OCI-LY1 (cell line): Measurements from ENCODE around the gene FBXO46.

Experiments used
- H2AFZ ChIP-seq: fragments of 200-600 bp; sonication (generic), shearing (Covaris generic); 2 replicates; pipeline ENCODE4 v1.6.0; 2014; ENCODE audit warnings: antibody characterized with exemption, mild to moderate bottlenecking, low read length
- H3F3A ChIP-seq: fragments of 200-600 bp; sonication (generic), shearing (Covaris generic); 2 replicates; pipeline ENCODE4 v1.6.0; 2014; ENCODE audit warnings: mild to moderate bottlenecking, antibody characterized with exemption, low read length, moderate library complexity; ENCODE audit not compliant: insufficient read depth
- H3K27ac ChIP-seq: fragments of 200-600 bp; sonication (generic); 2 replicates; pipeline ENCODE4 v1.5.1; 2014; ENCODE audit warnings: low read length, mixed run types, mild to moderate bottlenecking, low read depth; ENCODE audit not compliant: poor library complexity, severe bottlenecking
- H3K27me3 ChIP-seq: fragments of 200-600 bp; sonication (generic); 2 replicates; pipeline ENCODE4 v1.6.0; 2014; ENCODE audit warnings: antibody characterized with exemption, mild to moderate bottlenecking, low read length, moderate library complexity; ENCODE audit not compliant: insufficient read depth
- H3K36me3 ChIP-seq: fragments of 200-600 bp; sonication (generic); 2 replicates; pipeline ENCODE4 v1.6.1; 2014; ENCODE audit warnings: mild to moderate bottlenecking, antibody characterized with exemption, low read length, moderate library complexity, mixed read lengths; ENCODE audit not compliant: insufficient read depth
- H3K4me1 ChIP-seq: fragments of 200-600 bp; sonication (generic); 2 replicates; pipeline ENCODE4 v1.5.1; 2014; ENCODE audit warnings: mild to moderate bottlenecking, low read length, moderate library complexity; ENCODE audit not compliant: insufficient read depth, severe bottlenecking
- H3K4me2 ChIP-seq: fragments of 200-600 bp; sonication (generic), shearing (Covaris generic); 2 replicates; pipeline ENCODE4 v1.6.1; 2014; ENCODE audit warnings: low read length
- H3K4me3 ChIP-seq: fragments of 200-600 bp; sonication (generic); 2 replicates; pipeline ENCODE4 v1.5.1; 2014; ENCODE audit warnings: low read length, low read depth, mild to moderate bottlenecking, mixed read lengths; ENCODE audit not compliant: poor library complexity, severe bottlenecking
- H3K79me2 ChIP-seq: fragments of 200-600 bp; shearing (Covaris generic); 2 replicates; pipeline ENCODE4 v1.6.1; 2016; ENCODE audit warnings: mixed run types, low read length, mixed read lengths; ENCODE audit not compliant: insufficient read depth
- H3K9ac ChIP-seq: fragments of 200-600 bp; sonication (generic), shearing (Covaris generic); 2 replicates; pipeline ENCODE4 v1.6.1; 2014; ENCODE audit warnings: mild to moderate bottlenecking, low read length, mixed read lengths
- H3K9me2 ChIP-seq: fragments of 200-600 bp; sonication (generic), shearing (Covaris generic); 2 replicates; pipeline ENCODE4 v1.6.1; 2014; ENCODE audit warnings: low read depth, mild to moderate bottlenecking, low read length, mixed read lengths
- H3K9me3 ChIP-seq: fragments of 200-600 bp; shearing (Covaris generic); 2 replicates; pipeline ENCODE4 v1.6.1; 2014; ENCODE audit warnings: low read length, mixed read lengths
- H4K20me1 ChIP-seq: fragments of 200-600 bp; sonication (generic), shearing (Covaris generic); 2 replicates; pipeline ENCODE4 v1.6.0; 2016; ENCODE audit warnings: mild to moderate bottlenecking, low read length; ENCODE audit not compliant: insufficient read depth
- EZH2 ChIP-seq: fragments of 200-600 bp; sonication (generic), shearing (Covaris generic); IDR thresholded peaks from 2 replicates; pipeline ENCODE4 v1.8.0; 2017; ENCODE audit warnings: borderline replicate concordance, mixed run types, mild to moderate bottlenecking, antibody characterized with exemption, low read length, moderate library complexity, mixed read lengths
- TF ChIP-seq, protein P1 (sequence below): fragments of 200-600 bp; sonication (generic), shearing (Covaris generic); IDR thresholded peaks from 2 replicates; pipeline ENCODE4 v1.5.1; 2017; ENCODE audit warnings: mild to moderate bottlenecking, antibody characterized with exemption, low read length, moderate library complexity, mixed read lengths

FBXO46 gene

GRCh38 chr19:45767881-45768654 is 37.4 kb upstream of the FBXO46 start:
- H3K9ac ChIP-seq = peak overlapping the region; percentile 27; the same call in 1 of the 2 replicates
- H3K9me3 ChIP-seq = no peaks in the 10 kb centered on the region
- H3K9me2 ChIP-seq = no peaks in the 10 kb centered on the region
- no peaks in the 10 kb centered on the region for H3F3A ChIP-seq
- TF ChIP-seq, protein P1, sequence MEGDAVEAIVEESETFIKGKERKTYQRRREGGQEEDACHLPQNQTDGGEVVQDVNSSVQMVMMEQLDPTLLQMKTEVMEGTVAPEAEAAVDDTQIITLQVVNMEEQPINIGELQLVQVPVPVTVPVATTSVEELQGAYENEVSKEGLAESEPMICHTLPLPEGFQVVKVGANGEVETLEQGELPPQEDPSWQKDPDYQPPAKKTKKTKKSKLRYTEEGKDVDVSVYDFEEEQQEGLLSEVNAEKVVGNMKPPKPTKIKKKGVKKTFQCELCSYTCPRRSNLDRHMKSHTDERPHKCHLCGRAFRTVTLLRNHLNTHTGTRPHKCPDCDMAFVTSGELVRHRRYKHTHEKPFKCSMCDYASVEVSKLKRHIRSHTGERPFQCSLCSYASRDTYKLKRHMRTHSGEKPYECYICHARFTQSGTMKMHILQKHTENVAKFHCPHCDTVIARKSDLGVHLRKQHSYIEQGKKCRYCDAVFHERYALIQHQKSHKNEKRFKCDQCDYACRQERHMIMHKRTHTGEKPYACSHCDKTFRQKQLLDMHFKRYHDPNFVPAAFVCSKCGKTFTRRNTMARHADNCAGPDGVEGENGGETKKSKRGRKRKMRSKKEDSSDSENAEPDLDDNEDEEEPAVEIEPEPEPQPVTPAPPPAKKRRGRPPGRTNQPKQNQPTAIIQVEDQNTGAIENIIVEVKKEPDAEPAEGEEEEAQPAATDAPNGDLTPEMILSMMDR = no peak
- no peak for TF ChIP-seq EZH2
- H3K4me1 ChIP-seq = peaks cover 27% of the 10 kb centered on the region
- no peaks in the 10 kb centered on the region for H3K79me2 ChIP-seq
- H3K4me3 ChIP-seq = peak overlapping the region; percentile 76
- H3K4me2 ChIP-seq = peak overlapping the region; percentile 95
- no peaks in the 10 kb centered on the region; the same call in 1 of the 2 replicates for H3K27me3 ChIP-seq
- H3K27ac ChIP-seq = no peak overlapping the region
- no peaks in the 10 kb centered on the region for H4K20me1 ChIP-seq
- no peaks in the 10 kb centered on the region for H3K36me3 ChIP-seq
- H2AFZ ChIP-seq = no peak overlapping the region

DNA sequence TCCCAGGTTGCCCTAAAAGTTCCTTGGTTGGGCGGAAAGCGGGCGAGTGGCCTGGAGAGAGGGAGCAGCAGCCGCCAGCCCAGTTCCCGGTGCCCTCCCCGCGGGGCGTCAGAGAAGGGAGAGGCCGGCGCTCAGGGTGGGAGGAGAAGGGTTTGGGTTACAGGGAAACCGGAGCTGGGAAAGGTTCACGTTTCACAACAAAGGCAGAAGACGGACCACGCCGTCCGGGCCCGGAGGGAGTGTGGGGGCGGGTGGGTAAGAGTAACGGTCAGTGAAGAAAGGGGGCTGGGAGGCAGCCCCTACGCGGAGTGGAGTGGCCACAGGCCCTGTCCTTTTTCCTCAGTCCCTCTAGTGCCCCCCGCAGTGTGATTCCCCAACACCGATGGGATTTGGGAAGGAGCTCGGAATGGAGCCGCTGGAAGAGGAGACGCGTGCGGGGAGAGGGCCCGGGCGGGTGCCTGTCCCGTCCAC is 36.7 kb upstream of the FBXO46 start:
- H3F3A ChIP-seq = no peaks in the 10 kb centered on the region
- no peaks in the 10 kb centered on the region for H4K20me1 ChIP-seq
- no peak overlapping the region for H2AFZ ChIP-seq
- no peaks in the 10 kb centered on the region for H3K36me3 ChIP-seq
- H3K4me2 ChIP-seq = no peak overlapping the region
- no peaks in the 10 kb centered on the region for H3K79me2 ChIP-seq
- peak overlapping the region; percentile 76 for H3K4me3 ChIP-seq
- TF ChIP-seq, protein P1 = no peak
- TF ChIP-seq EZH2 = no peak
- no peaks in the 10 kb centered on the region for H3K9me2 ChIP-seq
- H3K9ac ChIP-seq = no peak overlapping the region
- no peaks in the 10 kb centered on the region for H3K9me3 ChIP-seq
- H3K27ac ChIP-seq = no peak overlapping the region
- H3K4me1 ChIP-seq = peaks cover 21% of the 10 kb centered on the region
- H3K27me3 ChIP-seq = no peaks in the 10 kb centered on the region; the same call in 1 of the 2 replicates

- H3K4me1 ChIP-seq = peaks cover 16% of the 10 kb centered on the region
- H3K36me3 ChIP-seq = no peaks in the 10 kb centered on the region
- H3K9ac ChIP-seq = no peak overlapping the region
- H3K9me3 ChIP-seq = no peaks in the 10 kb centered on the region
- H4K20me1 ChIP-seq = no peaks in the 10 kb centered on the region
- no peaks in the 10 kb centered on the region for H3F3A ChIP-seq
- no peak overlapping the region for H2AFZ ChIP-seq
- no peaks in the 10 kb centered on the region for H3K9me2 ChIP-seq
- no peaks in the 10 kb centered on the region for H3K79me2 ChIP-seq
- no peak overlapping the region for H3K4me3 ChIP-seq
- H3K27ac ChIP-seq = no peak overlapping the region
- TF ChIP-seq, protein P1 = no peak
- TF ChIP-seq EZH2 = no peak
- no peaks in the 10 kb centered on the region; the same call in 1 of the 2 replicates for H3K27me3 ChIP-seq
- no peak overlapping the region for H3K4me2 ChIP-seq
Measured at GRCh38 chr19:45766869-45767346, 36.2 kb upstream of the FBXO46 start.
